HepG2 (cell line): ENCODE results near the gene BCAS3. TPM values are rescaled to one million over a fixed set of nuclear protein-coding genes. Genes with fewer than 3 reads are reported as not detected.

Experiments
- NR2F1 ChIP-seq, 2 experiments: fragments of 450-650 bp in 1 of 2; formaldehyde crosslinking in 1 of 2; IDR thresholded peaks; 2 replicates each; pipeline versions ENCODE4 v1.5.0 to v1.6.1; 2016 to 2020; ENCODE audit warnings: mild to moderate bottlenecking in 1 of 2, missing compliant biosample characterization in 1 of 2, missing genetic modification reagents in 1 of 2, moderate library complexity in 1 of 2
- NR2F6 ChIP-seq, 2 experiments: IDR thresholded peaks; 2 replicates each; pipeline ENCODE4 v1.6.1; 2016; ENCODE audit warnings: antibody characterized with exemption in 1 of 2, mild to moderate bottlenecking in 1 of 2
- RARA ChIP-seq: IDR thresholded peaks from 2 replicates; pipeline ENCODE4 v1.6.1; 2016; ENCODE audit warnings: missing genetic modification reagents, missing compliant biosample characterization
- RXRB ChIP-seq: IDR thresholded peaks from 2 replicates; pipeline ENCODE4 v1.6.1; 2016; ENCODE audit warnings: borderline replicate concordance, missing genetic modification reagents, missing compliant biosample characterization
- SIX1 ChIP-seq: sonication (generic); formaldehyde crosslinking; IDR thresholded peaks from 2 replicates; pipeline ENCODE4 v1.4.0; 2020; ENCODE audit warnings: missing genetic modification reagents, borderline replicate concordance
- TBX2 ChIP-seq: sonication (generic); formaldehyde crosslinking; IDR thresholded peaks from 2 replicates; pipeline ENCODE4 v1.5.0; 2020; ENCODE audit warnings: missing genetic modification reagents, mild to moderate bottlenecking, borderline replicate concordance
- TBX3 ChIP-seq: fragments of 450-650 bp; IDR thresholded peaks from 2 replicates; pipeline ENCODE4 v1.6.1; 2017; ENCODE audit warnings: antibody characterized with exemption, mild to moderate bottlenecking, inconsistent platforms, borderline replicate concordance
- TCF7 ChIP-seq: sonication (generic); IDR thresholded peaks from 2 replicates; pipeline ENCODE4 v1.6.1; 2016; ENCODE audit warnings: antibody characterized with exemption, low read depth
- ZBTB39 ChIP-seq: sonication (generic); formaldehyde crosslinking; IDR thresholded peaks from 2 replicates; pipeline ENCODE4 v1.5.0; 2020; ENCODE audit warnings: missing genetic modification reagents
- ZNF609 ChIP-seq: sonication (generic); formaldehyde crosslinking; IDR thresholded peaks from 2 replicates; pipeline ENCODE4 v1.4.0; 2020; ENCODE audit warnings: mild to moderate bottlenecking, missing genetic modification reagents, borderline replicate concordance
- polyA plus RNA-seq, 8 experiments: library from polyadenylated mRNA; depleted of rRNA in 3 of 8; stranded (reverse) in 7 of 8; unstranded in 1 of 8; fragments of >200 nt; fragmentation: Illumina TruSeq in 4 of 8; extraction: Trizol in 4 of 8; gene quantifications; 2 replicates each; pipeline versions ENCODE4 v1.2.1 to v1.2.3, GENCODE V29; 2011 to 2016; ENCODE audit warnings: low read depth in 4 of 8, missing spikeins in 1 of 8, mixed read lengths in 1 of 8; ENCODE audit not compliant: insufficient read depth in 1 of 8
- total RNA-seq, 5 experiments: library from RNA; depleted of rRNA; stranded (reverse); fragments of >200 nt; fragmentation: Illumina TruSeq; extraction: Trizol; gene quantifications; 2 replicates each; pipeline ENCODE4 v1.2.3, GENCODE V29; 2016; ENCODE audit warnings: low read depth in 1 of 5

BCAS3 gene
- total and polyA plus RNA-seq, 2 of the 13 experiments (the other 11 are each of a cell fraction or from before 2014, with no cell fraction given), result 10.7 to 11.2 TPM

- peak; percentile 38; the same call in 1 of the 2 replicates for TF ChIP-seq ZNF609 (CRISPR knock-in tag)
- TF ChIP-seq NR2F6 (IDR thresholded peaks at IDR 0.05), result peak; percentile 91
- TF ChIP-seq NR2F6 (CRISPR knock-in tag; IDR thresholded peaks at IDR 0.05), result peak; percentile 74
- TF ChIP-seq RARA (CRISPR knock-in tag), result 0 out of 2 replicates have a peak, but pooled peaks have one; percentile 21
- peak in 1 of 2 experiments; percentile 49; a peak in 1 of 4 replicates for TF ChIP-seq NR2F1 (CRISPR knock-in tag; IDR thresholded peaks at IDR 0.05)
- peak; percentile 39; the same call in 1 of the 2 replicates for TF ChIP-seq SIX1 (CRISPR knock-in tag)
- TF ChIP-seq TBX3, result peak; percentile 69; the same call in 1 of the 2 replicates
- no peak for TF ChIP-seq ZBTB39 (CRISPR knock-in tag)
- peak; percentile 35; the same call in 1 of the 2 replicates for TF ChIP-seq TCF7
- TF ChIP-seq RXRB, result peak; percentile 47; the same call in 1 of the 2 replicates
- peak; percentile 47; the same call in 1 of the 2 replicates for TF ChIP-seq TBX2 (CRISPR knock-in tag)
Measured at GRCh38 chr17:61225178-61225882, 547.7 kb downstream of the BCAS3 start (continued).
